Measurements from ENCODE around the gene AMN.

AMN gene

DNA sequence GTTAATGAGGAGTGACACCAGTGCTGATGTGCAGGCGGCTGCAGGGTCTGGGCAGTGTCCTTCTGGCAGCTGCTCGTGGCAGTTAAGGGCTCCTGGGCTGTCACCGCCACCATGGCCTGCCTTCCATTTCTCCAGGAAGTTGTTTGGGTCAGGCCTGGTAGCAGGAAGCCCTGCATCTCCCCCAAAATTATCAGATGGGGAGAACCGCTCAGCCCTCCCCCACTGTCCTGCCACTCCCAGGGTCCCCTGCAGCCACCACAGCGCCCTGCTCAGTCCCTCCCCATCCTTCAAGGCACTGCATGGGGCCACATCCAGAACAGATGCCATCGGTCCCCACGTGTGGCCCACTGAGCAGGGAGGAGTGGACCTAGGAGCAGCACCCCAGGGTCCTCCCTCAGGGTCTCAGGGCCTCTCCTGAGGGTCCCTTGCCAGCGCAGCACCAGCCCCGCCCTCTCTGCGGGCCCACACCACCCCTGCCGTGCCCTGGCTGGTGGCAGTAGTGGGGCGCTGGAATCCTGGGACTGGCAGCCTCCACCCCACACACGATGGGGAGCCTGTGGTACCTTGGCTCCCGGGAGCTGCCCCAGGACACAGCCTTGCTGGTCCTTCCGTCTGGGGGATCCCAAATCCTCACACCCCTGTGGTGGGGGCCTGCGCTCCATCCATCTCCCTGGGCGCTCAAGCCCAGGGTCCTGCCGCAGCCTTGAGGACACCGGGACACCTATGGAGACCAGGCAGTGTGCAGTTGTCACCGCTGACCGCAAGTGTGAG, 10.3 kb upstream of the AMN start:
- TF ChIP-seq SIN3A (IDR thresholded peaks at IDR 0.05; ENCODE audit: borderline replicate concordance, insufficient read depth, low read length) = no peak
- TF ChIP-seq FOXP2 (optimal IDR thresholded peaks at IDR 0.05; ENCODE audit: borderline replicate concordance, extremely low read depth, extremely low read length, insufficient read depth) = no peak
- TF ChIP-seq, protein P1, sequence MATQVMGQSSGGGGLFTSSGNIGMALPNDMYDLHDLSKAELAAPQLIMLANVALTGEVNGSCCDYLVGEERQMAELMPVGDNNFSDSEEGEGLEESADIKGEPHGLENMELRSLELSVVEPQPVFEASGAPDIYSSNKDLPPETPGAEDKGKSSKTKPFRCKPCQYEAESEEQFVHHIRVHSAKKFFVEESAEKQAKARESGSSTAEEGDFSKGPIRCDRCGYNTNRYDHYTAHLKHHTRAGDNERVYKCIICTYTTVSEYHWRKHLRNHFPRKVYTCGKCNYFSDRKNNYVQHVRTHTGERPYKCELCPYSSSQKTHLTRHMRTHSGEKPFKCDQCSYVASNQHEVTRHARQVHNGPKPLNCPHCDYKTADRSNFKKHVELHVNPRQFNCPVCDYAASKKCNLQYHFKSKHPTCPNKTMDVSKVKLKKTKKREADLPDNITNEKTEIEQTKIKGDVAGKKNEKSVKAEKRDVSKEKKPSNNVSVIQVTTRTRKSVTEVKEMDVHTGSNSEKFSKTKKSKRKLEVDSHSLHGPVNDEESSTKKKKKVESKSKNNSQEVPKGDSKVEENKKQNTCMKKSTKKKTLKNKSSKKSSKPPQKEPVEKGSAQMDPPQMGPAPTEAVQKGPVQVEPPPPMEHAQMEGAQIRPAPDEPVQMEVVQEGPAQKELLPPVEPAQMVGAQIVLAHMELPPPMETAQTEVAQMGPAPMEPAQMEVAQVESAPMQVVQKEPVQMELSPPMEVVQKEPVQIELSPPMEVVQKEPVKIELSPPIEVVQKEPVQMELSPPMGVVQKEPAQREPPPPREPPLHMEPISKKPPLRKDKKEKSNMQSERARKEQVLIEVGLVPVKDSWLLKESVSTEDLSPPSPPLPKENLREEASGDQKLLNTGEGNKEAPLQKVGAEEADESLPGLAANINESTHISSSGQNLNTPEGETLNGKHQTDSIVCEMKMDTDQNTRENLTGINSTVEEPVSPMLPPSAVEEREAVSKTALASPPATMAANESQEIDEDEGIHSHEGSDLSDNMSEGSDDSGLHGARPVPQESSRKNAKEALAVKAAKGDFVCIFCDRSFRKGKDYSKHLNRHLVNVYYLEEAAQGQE (IDR thresholded peaks at IDR 0.05; ENCODE audit: insufficient read depth in 1 of 2, low read depth in 2 of 2, low read length in 2 of 2) = no peak
- no peak for TF ChIP-seq POLR2AphosphoS5 (IDR thresholded peaks at IDR 0.05; ENCODE audit: low read depth, low read length)
- no peak for TF ChIP-seq TAF1 (IDR thresholded peaks at IDR 0.05; ENCODE audit: borderline replicate concordance, insufficient read depth, low read length)

DNA sequence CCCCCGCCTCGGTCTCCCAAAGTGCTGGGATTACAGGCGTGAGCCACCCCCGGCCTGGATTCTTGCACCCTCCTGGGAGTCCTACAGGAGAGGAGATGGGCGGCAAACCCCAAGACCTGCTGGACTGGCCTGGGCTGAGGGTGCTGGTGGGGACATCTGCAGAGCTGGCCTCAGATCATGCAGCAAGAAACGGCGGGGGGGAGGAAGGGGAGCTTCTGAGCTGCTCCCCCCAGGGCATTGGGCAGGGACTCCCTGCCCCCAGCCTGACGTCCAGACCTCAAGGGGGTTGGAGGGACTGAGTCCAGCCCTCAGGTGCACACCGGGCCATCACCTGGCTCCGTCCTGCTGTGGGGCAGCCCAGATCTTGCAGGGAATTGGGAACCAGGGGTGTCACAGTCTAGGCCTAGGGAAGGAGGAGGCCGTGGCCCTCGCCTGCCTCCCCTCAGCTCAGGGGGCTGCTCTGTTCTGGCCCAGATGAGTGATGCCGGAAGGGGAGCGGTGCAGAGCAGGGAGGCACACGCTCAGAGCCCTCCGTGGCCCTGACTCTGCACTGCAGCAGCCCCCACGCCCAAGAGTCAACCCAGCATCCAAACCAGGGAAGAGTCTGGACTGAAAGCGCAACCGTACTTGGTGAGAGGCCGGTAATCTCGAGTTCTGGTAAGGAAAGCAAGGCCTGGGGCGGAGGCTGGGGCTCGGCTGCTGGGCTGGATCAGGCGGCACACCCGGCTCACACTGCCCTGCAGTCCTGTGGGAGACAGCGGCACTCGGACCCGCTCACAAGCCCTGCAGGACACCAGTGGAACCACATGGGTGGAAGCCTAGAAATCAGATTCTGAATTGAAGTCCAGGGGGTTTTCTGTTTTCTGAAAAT, 8.9 kb upstream of the AMN start:
- TF ChIP-seq, protein P1 (IDR thresholded peaks at IDR 0.05; ENCODE audit: insufficient read depth in 1 of 2, low read depth in 2 of 2, low read length in 2 of 2) = no peak
- TF ChIP-seq SIN3A (IDR thresholded peaks at IDR 0.05; ENCODE audit: borderline replicate concordance, insufficient read depth, low read length) (no peak), POLR2AphosphoS5 (IDR thresholded peaks at IDR 0.05; ENCODE audit: low read depth, low read length) (no peak), FOXP2 (optimal IDR thresholded peaks at IDR 0.05; ENCODE audit: borderline replicate concordance, extremely low read depth, extremely low read length, insufficient read depth) (no peak), TAF1 (IDR thresholded peaks at IDR 0.05; ENCODE audit: borderline replicate concordance, insufficient read depth, low read length) (no peak)

DNA sequence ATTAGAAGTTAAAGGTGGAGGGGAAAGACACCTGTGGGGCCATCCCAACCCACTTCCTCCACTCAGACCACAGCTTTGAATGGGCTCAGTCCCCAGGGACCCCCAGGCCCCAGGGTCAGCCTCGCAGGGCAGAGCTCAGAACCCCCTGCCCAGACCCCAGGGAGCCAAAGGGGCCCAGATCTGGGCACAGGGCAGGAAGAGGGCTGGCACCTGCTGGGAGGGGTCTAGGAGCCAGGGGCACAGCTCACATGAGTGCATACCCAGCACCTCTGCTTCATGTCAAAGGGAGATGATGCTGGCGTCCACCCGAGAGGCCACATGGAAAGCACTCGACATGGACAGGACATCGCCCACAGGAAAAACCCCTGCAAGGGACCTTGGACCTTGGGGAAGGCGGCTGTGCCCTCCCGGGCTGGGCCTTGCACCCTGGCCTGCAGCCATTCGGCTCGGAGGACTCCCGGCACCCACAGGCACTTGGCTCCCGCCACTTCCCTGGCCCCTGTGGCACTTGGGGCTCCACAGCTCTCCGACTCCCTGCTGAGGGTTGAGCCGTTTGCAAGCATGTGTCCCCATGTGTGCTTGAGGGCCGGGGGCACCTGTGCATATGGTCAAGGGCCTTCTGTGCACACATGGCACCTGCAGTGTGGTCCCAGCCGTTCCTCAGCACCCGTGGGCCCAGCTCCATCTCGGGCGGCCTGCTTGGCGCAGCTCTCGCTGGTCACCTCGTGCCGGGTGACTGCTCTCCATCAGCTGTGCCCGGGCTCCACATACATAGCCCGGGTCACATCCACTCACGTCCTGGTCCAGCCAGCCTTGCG, 7.8 kb upstream of the AMN start:
- TF ChIP-seq POLR2AphosphoS5 (IDR thresholded peaks at IDR 0.05; ENCODE audit: low read depth, low read length) (no peak), SIN3A (IDR thresholded peaks at IDR 0.05; ENCODE audit: borderline replicate concordance, insufficient read depth, low read length) (no peak), FOXP2 (optimal IDR thresholded peaks at IDR 0.05; ENCODE audit: borderline replicate concordance, extremely low read depth, extremely low read length, insufficient read depth) (no peak), TAF1 (IDR thresholded peaks at IDR 0.05; ENCODE audit: borderline replicate concordance, insufficient read depth, low read length) (no peak)

DNA sequence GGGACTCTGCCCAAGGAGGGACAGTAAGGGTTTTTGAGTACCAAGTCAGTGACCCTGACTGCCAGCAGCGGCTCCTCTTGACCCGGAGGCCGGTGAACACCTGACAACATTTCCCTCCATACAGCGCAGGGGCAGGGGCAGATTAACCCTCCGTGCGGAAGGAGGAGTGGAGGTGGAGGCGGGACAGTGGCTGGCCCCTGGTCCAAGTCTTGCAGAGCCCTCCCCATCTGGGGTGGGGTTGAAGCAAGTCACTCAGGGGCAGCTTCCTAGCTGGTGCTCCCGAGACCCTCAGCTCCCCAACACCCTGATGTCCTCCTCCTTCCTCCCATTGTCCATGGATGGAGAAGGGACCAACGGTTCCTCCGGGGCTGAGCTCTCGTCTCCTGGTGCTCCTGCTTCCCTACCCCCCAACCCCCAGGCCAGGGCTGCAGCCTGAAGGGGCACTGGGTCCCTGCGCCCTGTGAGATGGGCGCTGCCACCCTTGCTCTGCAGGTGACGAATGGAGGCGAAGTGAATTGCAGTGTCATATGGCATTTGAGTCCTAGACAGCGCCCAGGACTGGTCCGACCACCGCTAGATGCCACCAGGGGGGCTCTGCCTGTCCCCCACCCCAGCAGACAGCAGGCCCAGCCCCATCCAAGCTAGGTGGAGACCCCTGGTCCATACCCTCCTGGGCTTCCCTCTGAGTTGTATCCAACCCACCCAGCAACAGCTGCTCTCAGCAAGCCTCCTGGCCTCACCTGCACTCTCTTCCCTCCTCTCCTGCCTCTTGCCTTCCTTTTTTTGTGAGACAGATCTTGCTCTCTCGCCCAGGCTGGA, 7.0 kb upstream of the AMN start:
- no peak for TF ChIP-seq TAF1 (IDR thresholded peaks at IDR 0.05; ENCODE audit: borderline replicate concordance, insufficient read depth, low read length)
- TF ChIP-seq, protein P1 (IDR thresholded peaks at IDR 0.05; ENCODE audit: insufficient read depth in 1 of 2, low read depth in 2 of 2, low read length in 2 of 2) = no peak
- TF ChIP-seq FOXP2 (optimal IDR thresholded peaks at IDR 0.05; ENCODE audit: borderline replicate concordance, extremely low read depth, extremely low read length, insufficient read depth) = no peak
- TF ChIP-seq SIN3A (IDR thresholded peaks at IDR 0.05; ENCODE audit: borderline replicate concordance, insufficient read depth, low read length) = no peak
- TF ChIP-seq POLR2AphosphoS5 (IDR thresholded peaks at IDR 0.05; ENCODE audit: low read depth, low read length) = no peak

Measured in PFSK-1 (cell line).